Stromal cell of bone marrow (primary cell): ENCODE measurements around the gene PDIA6.

Experiments used
- DNase-seq: peaks from one replicate; pipeline ENCODE4 v3.0.0-alpha.2; 2012; ENCODE audit warnings: low read depth

The PDIA6 gene

DNA sequence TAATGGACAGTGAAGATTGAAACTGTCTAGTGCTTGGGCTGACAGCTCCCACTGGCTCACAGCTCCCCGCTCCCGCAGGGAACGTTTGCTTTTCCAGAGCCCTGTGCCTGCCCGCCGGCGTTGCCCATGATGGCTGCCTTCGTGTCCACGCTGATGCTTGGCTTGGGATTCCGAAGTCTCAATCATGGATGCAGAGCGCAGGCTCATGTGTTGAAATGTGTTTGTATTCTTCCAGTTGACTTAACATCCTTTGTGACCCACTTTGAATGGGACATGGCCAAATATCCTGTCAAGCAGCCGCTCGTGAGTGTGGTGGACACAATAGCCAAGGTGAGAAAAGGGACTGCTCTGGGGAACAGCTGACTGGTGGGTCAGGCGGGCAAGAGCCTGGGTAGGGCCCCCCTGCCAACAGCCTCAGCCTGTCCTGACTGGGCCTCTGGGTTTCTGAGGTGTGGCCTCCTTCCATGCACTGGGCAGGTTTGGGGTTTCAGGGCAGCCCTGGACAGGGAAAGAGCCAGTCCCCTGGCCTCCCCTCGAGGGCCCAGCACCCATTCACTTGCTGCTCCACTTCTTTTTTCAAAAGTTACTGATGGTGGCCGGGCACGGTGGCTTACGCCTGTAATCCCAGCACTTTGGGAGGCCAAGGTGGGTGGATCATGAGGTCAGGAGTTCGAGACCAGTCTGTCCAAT is 48.3 kb downstream of the PDIA6 start:
- no peak for DNase-seq

DNA sequence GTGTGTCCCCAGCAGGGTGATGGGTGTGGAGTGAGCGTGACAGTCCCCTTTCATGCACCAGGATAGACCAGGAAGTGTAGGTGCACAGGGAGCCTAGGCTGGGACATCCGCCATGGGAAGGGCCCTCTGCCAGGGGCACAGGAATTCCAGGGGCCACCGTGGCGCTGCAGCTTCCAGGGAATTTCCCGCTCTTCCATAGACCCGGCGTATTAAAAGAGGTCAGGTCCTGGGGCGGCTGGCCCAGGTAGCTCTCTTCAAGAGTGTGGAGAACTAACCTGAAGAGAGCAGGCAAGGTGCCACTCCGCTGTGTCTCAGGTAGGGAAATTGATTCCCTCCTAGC is 49.2 kb downstream of the PDIA6 start:
- DNase-seq = no peak

GRCh38 chr2:10762651-10763460 is 49.7 kb downstream of the PDIA6 start:
- DNase-seq = no peak

DNA sequence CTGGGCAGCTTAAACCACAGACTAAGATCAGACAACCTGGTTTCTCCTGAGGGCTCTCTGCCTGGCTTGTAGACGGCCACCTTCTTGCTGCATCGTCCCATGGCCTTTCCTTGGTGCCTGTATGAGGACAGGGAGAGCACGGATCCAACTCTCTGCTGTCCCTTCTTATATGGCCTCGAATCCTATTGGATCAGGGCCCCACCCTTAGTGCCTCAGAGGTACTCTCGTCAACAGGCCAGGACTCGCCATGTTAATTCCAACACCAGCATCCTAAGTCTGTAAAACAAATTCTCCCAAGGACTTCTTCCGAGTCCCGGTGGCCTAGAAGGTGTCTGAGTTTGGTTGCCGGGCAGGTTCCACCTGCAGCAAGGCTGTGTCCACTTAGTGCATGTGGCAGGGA is 51.0 kb downstream of the PDIA6 start:
- DNase-seq = no peak

DNA sequence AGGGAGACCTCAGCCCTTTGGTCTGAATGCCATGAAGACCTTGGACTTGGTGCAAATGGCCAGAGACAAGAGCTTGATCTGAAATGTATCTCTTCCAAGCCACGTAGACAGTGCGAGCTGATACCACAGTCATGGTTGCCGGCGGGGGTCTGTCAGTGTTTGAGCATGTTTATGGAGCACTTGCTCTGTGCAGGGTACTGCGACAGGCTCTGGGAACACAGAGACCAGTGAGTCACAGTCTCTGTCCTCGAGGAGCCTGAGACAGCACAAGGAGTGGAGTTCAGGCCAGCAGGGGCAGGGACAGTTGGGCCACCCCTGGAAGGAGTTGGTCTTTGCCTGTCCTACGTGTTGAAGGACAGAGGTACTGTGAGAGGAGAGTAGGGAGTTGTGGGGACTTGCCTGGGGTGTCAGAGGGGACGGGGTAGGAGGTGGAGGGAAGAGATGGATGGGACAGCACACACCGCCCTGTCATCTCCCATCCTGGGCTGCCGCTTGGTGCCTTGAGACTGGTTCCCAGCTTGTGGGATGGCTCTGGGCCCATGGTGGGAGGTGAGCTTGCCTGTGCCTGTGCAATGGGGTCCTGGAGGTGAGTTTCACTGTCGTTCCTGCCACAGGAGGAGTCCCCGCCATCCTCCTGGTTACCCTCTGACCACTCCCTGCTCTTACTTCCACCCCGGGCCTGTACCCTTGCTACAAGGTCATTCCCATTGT is 51.6 kb downstream of the PDIA6 start:
- DNase-seq = no peak

GRCh38 chr2:10759151-10759714 is 53.4 kb downstream of the PDIA6 start:
- no peak for DNase-seq

- DNase-seq = no peak
Measured at GRCh38 chr2:10757814-10758286, 54.7 kb downstream of the PDIA6 start.

GRCh38 chr2:10755621-10756020 is 57.0 kb downstream of the PDIA6 start:
- DNase-seq = no peak

- no peak for DNase-seq
Measured at GRCh38 chr2:10753876-10754275, 58.7 kb downstream of the PDIA6 start.

GRCh38 chr2:10753156-10753555 is 59.4 kb downstream of the PDIA6 start:
- DNase-seq = no peak

DNA sequence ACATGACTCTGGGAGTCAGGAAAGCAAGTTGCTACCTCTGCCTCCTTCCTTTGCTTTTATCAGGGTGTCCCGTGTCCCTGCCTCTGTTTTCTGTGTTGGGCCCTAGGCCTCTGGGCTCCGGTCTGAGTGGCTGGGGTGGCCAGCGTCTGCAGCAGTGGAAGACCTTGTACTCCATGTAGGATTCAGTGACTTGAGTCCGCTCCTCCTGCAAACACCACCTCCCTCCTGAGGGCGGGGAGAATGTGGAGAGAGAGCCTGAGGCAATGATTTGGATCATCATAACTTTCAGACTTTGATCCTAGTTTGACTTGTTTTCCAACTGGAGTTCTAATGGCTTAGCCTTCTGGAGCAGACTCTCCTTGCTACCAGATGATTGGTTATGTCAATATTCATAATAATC is 60.3 kb downstream of the PDIA6 start:
- no peak for DNase-seq

- no peak for DNase-seq
Measured at GRCh38 chr2:10750610-10751009, 62.0 kb downstream of the PDIA6 start.

- no peak for DNase-seq
Measured at GRCh38 chr2:10742666-10743065, 69.9 kb downstream of the PDIA6 start.

DNA sequence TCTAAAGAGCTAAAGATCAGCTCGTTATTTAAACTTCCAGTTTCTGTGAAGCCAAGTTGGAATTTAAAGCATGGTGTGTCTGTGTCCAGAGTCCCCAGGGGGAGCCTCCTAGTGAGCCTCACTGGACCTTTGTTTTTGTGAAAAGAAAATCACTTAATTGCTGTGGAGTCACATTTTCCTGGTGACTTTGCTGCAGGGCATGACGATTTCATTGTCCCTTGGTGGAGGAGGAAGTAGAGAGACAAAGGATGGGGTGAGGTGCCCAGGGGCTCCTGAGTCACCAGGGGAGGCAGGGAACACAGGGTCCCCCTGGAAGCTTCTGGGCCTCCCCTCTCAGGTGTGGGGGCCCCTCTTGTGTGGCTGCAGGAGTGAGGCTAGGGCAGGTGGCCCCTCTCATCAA is 71.4 kb downstream of the PDIA6 start:
- DNase-seq = no peak

DNA sequence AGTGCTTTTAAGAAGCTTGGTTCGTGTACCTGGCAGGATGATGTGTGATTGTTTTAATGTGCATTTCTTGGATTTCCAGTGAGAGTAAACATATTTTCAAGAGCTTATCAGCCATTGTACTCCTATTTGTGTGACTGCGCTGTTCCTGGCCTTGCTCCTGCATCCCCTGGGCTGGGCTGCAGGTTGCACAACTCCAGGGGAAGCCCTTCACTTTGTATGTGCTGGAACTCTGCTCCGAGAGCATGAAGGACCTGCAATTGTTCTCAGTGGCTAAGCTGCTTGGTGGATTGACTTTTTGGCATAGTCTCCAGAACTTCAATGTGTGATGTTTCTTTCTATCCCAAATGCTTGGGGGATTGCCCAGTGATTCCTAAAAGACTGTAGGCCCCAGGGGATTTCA is 72.4 kb downstream of the PDIA6 start:
- no peak for DNase-seq

GRCh38 chr2:10738192-10738591 is 74.4 kb downstream of the PDIA6 start:
- DNase-seq = no peak

DNA sequence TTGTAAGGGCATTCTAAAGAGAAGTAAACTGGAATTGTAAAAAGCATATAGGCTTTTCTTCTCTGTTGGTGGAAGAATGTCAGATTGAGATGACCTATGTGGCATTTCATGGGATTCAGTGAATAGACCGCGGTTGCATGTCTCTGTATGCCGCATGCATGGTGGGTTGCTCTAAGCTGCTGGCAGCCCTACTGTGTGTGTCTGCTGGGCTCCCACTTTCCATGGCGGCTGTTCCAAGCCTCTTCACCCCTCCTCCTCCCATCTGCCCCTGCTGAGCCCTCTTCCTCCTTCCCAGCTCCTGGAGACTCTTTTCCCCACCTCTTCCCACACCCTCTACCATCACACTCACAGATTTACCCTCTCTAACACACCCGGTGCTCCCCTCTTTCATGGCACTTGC is 78.6 kb downstream of the PDIA6 start:
- DNase-seq = no peak

- no peak for DNase-seq
Measured at GRCh38 chr2:10733566-10733925, 79.0 kb downstream of the PDIA6 start.
